Mammary epithelial cell (primary cell): ENCODE results near the gene NLGN4X.

Experiments
- CTCF ChIP-seq, 2 donors: IDR thresholded peaks in 1 of 2; conservative IDR thresholded peaks in 1 of 2; 2 replicates each; pipeline ENCODE4 v1.5.1; 2011 to 2012; ENCODE audit warnings: inconsistent platforms in 2 of 2, low read length in 2 of 2, mild to moderate bottlenecking in 2 of 2, control low read depth in 1 of 2, low read depth in 1 of 2; ENCODE audit not compliant: insufficient read depth in 1 of 2; ENCODE audit errors: extremely low read depth in 1 of 2
- EZH2 ChIP-seq: IDR thresholded peaks from 2 replicates; pipeline ENCODE4 v1.6.1; 2012; ENCODE audit warnings: low read length, inconsistent platforms, borderline replicate concordance

GRCh38 chrX:6223516-6223915 lies 5.2 kb downstream of the NLGN4X start:
- TF ChIP-seq CTCF (conservative IDR thresholded peaks at IDR 0.05 in 1 of 2, IDR thresholded peaks at IDR 0.05 in 1 of 2; ENCODE audit: extremely low read depth in 1 of 2, insufficient read depth in 1 of 2, low read depth in 1 of 2, low read length in 2 of 2) (no peak), EZH2 (no peak)
